CD4-positive, CD25-positive, alpha-beta regulatory T cell (primary cell): ENCODE results near the gene APOL5. TPM values are rescaled to one million over a fixed set of nuclear protein-coding genes. Genes with fewer than 3 reads are reported as not detected.

ENCODE experiments used
- ATAC-seq, 2 donors: fragments of 150-1000 bp; cut with Tn5 transposase; one replicate each; pipeline ENCODE4 v1.10.0; 2021; ENCODE audit warnings: low read depth in 2 of 2, moderate number of reproducible peaks in 2 of 2, moderate library complexity in 1 of 2
- DNase-seq, 3 donors: peaks; one replicate each; pipeline versions ENCODE4 v3.0.0 to v3.0.0-alpha.2; 2012 to 2022; ENCODE audit warnings: mixed read lengths in 1 of 3
- H3K27ac ChIP-seq: one replicate; pipeline ENCODE4 v1.7.0; 2013; ENCODE audit warnings: mild to moderate bottlenecking, low read length; ENCODE audit not compliant: insufficient read depth, poor library complexity, severe bottlenecking
- H3K27me3 ChIP-seq: one replicate; pipeline ENCODE4 v1.7.0; 2013; ENCODE audit warnings: low read length; ENCODE audit not compliant: control insufficient read depth, insufficient read depth
- H3K36me3 ChIP-seq: one replicate; pipeline ENCODE4 v1.7.0; 2013; ENCODE audit warnings: mild to moderate bottlenecking, low read length, moderate library complexity; ENCODE audit not compliant: control insufficient read depth, insufficient read depth
- H3K4me1 ChIP-seq: 2 replicates; pipeline ENCODE4 v1.7.0; 2013; ENCODE audit warnings: mild to moderate bottlenecking, low read length; ENCODE audit not compliant: insufficient read depth, control insufficient read depth, poor library complexity, severe bottlenecking
- H3K4me3 ChIP-seq: one replicate; pipeline ENCODE4 v1.7.0; 2013; ENCODE audit warnings: low read depth, mild to moderate bottlenecking, low read length, moderate library complexity
- H3K9me3 ChIP-seq, 2 experiments: 1 replicate in 1 of 2; 2 replicates in 1 of 2; pipeline ENCODE4 v1.7.0; 2013; ENCODE audit warnings: low read length in 2 of 2, mild to moderate bottlenecking in 1 of 2, moderate library complexity in 1 of 2; ENCODE audit not compliant: control insufficient read depth in 2 of 2
- H3K27ac Mint-ChIP-seq, 3 donors: one replicate each; pipeline ENCODE4 v1.8.0; 2020 to 2022; ENCODE audit warnings: mild to moderate bottlenecking in 3 of 3, mixed read lengths in 3 of 3, moderate library complexity in 2 of 3
- H3K27me3 Mint-ChIP-seq: one replicate; pipeline ENCODE4 v1.8.0; 2022; ENCODE audit warnings: mild to moderate bottlenecking, mixed read lengths
- H3K36me3 Mint-ChIP-seq: one replicate; pipeline ENCODE4 v1.8.0; 2020; ENCODE audit warnings: mixed read lengths
- H3K4me1 Mint-ChIP-seq, 4 donors: one replicate each; pipeline ENCODE4 v1.8.0; 2020 to 2022; ENCODE audit warnings: mixed read lengths in 4 of 4, mild to moderate bottlenecking in 1 of 4
- H3K4me3 Mint-ChIP-seq, 4 donors: one replicate each; pipeline ENCODE4 v1.8.0; 2020 to 2022; ENCODE audit warnings: mild to moderate bottlenecking in 4 of 4, mixed read lengths in 4 of 4, moderate library complexity in 3 of 4
- H3K9me3 Mint-ChIP-seq, 7 donors: one replicate each; pipeline ENCODE4 v1.8.0; 2020 to 2022; ENCODE audit warnings: mixed read lengths in 7 of 7, mild to moderate bottlenecking in 3 of 7, moderate library complexity in 2 of 7
- polyA plus RNA-seq, 4 donors: library from polyadenylated mRNA; unstranded; fragments of 300-500 nt; fragmentation: Illumina TruSeq; gene quantifications; one replicate each; pipeline ENCODE4 v1.2.3, GENCODE V29; 2021
- total RNA-seq: library from RNA; stranded (reverse); gene quantifications from one replicate; pipeline ENCODE4 v1.2.3, GENCODE V29; 2022

Gene APOL5
- total and polyA plus RNA-seq, 5 donors from 2014 or later: not detected

- DNase-seq (no peak), ATAC-seq (no peak)
- H3K4me3 Mint-ChIP-seq: no peak overlapping the region
- Histone ChIP-seq H3K27me3 (peaks cover 2% of the 10 kb centered on the region), H3K4me3 (no peak overlapping the region), H3K27ac (no peak overlapping the region), H3K4me1 (no peaks in the 10 kb centered on the region), H3K36me3 (no peaks in the 10 kb centered on the region), H3K9me3 (no peaks in the 10 kb centered on the region)
- H3K27ac Mint-ChIP-seq: no peak overlapping the region
- no peaks in the 10 kb centered on the region for H3K36me3 Mint-ChIP-seq
- H3K4me1 Mint-ChIP-seq: peaks cover 0 to 3% (median 0%) of the 10 kb centered on the region in 4 donors
- H3K9me3 Mint-ChIP-seq: no peaks in the 10 kb centered on the region
- H3K27me3 Mint-ChIP-seq: peaks cover 41% of the 10 kb centered on the region
These were observed 39.0 kb downstream of the APOL5 start for GRCh38 chr22:35756722-35757121.

- ATAC-seq (no peak), DNase-seq (no peak)
- H3K4me3 ChIP-seq: no peak overlapping the region
- H3K36me3 ChIP-seq: no peaks in the 10 kb centered on the region
- no peaks in the 10 kb centered on the region for H3K27me3 ChIP-seq
- no peaks in the 10 kb centered on the region for H3K4me1 ChIP-seq
- H3K4me1 Mint-ChIP-seq: no peaks in the 10 kb centered on the region
- H3K4me3 Mint-ChIP-seq: no peak overlapping the region
- no peaks in the 10 kb centered on the region for H3K36me3 Mint-ChIP-seq
- peaks cover 30% of the 10 kb centered on the region for H3K27me3 Mint-ChIP-seq
- no peaks in the 10 kb centered on the region for H3K9me3 Mint-ChIP-seq
- no peak overlapping the region for H3K27ac Mint-ChIP-seq
- no peaks in the 10 kb centered on the region for H3K9me3 ChIP-seq
- no peak overlapping the region for H3K27ac ChIP-seq
These were observed 40.7 kb downstream of the APOL5 start for GRCh38 chr22:35758394-35758793.

GRCh38 chr22:35761037-35761436 lies 43.4 kb downstream of the APOL5 start:
- H3K36me3 Mint-ChIP-seq: no peaks in the 10 kb centered on the region
- H3K4me3 ChIP-seq: no peak overlapping the region
- H3K27ac ChIP-seq: no peak overlapping the region
- H3K4me1 Mint-ChIP-seq: no peaks in the 10 kb centered on the region
- H3K27ac Mint-ChIP-seq: no peak overlapping the region
- no peaks in the 10 kb centered on the region for H3K36me3 ChIP-seq
- DNase-seq: no peak
- H3K9me3 ChIP-seq: no peaks in the 10 kb centered on the region
- peaks cover 44% of the 10 kb centered on the region for H3K27me3 Mint-ChIP-seq
- H3K4me1 ChIP-seq: no peaks in the 10 kb centered on the region
- peaks cover 10% of the 10 kb centered on the region for H3K27me3 ChIP-seq
- no peak for ATAC-seq
- no peaks in the 10 kb centered on the region for H3K9me3 Mint-ChIP-seq
- no peak overlapping the region for H3K4me3 Mint-ChIP-seq

GRCh38 chr22:35766654-35767580 lies 49.2 kb downstream of the APOL5 start:
- H3K27ac ChIP-seq: no peak overlapping the region
- peaks cover 42% of the 10 kb centered on the region for H3K27me3 Mint-ChIP-seq
- H3K9me3 ChIP-seq: no peaks in the 10 kb centered on the region
- ATAC-seq (no peak), DNase-seq (no peak)
- no peaks in the 10 kb centered on the region for H3K36me3 Mint-ChIP-seq
- no peak overlapping the region for H3K27ac Mint-ChIP-seq
- no peaks in the 10 kb centered on the region for H3K36me3 ChIP-seq
- H3K9me3 Mint-ChIP-seq: no peaks in the 10 kb centered on the region
- no peaks in the 10 kb centered on the region for H3K4me1 Mint-ChIP-seq
- no peak overlapping the region for H3K4me3 Mint-ChIP-seq
- H3K27me3 ChIP-seq: peaks cover 20% of the 10 kb centered on the region
- H3K4me1 ChIP-seq: no peaks in the 10 kb centered on the region
- no peak overlapping the region for H3K4me3 ChIP-seq

GRCh38 chr22:35769974-35770373 lies 52.3 kb downstream of the APOL5 start:
- Mint-ChIP-seq H3K27me3 (peaks cover 43% of the 10 kb centered on the region), H3K36me3 (no peaks in the 10 kb centered on the region), H3K4me3 (no peak overlapping the region), H3K27ac (no peak overlapping the region), H3K4me1 (no peaks in the 10 kb centered on the region), H3K9me3 (no peaks in the 10 kb centered on the region)
- H3K4me3 ChIP-seq: no peak overlapping the region
- H3K27ac ChIP-seq: no peak overlapping the region
- DNase-seq (no peak), ATAC-seq (no peak)
- no peaks in the 10 kb centered on the region for H3K9me3 ChIP-seq
- peaks cover 25% of the 10 kb centered on the region for H3K27me3 ChIP-seq
- H3K4me1 ChIP-seq: no peaks in the 10 kb centered on the region
- H3K36me3 ChIP-seq: no peaks in the 10 kb centered on the region

- H3K36me3 ChIP-seq: no peaks in the 10 kb centered on the region
- no peak overlapping the region for H3K4me3 ChIP-seq
- no peak for ATAC-seq
- peaks cover 15% of the 10 kb centered on the region for H3K27me3 ChIP-seq
- Mint-ChIP-seq H3K4me3 (no peak overlapping the region), H3K36me3 (no peaks in the 10 kb centered on the region), H3K27ac (peak overlapping the region in 1 of 3 donors; percentile 65), H3K27me3 (peaks cover 49% of the 10 kb centered on the region), H3K9me3 (no peaks in the 10 kb centered on the region), H3K4me1 (no peaks in the 10 kb centered on the region)
- DNase-seq: no peak
- no peaks in the 10 kb centered on the region for H3K9me3 ChIP-seq
- H3K27ac ChIP-seq: no peak overlapping the region
- no peaks in the 10 kb centered on the region for H3K4me1 ChIP-seq
These were observed 57.7 kb downstream of the APOL5 start for GRCh38 chr22:35775339-35775738.

GRCh38 chr22:35777335-35777975 lies 59.8 kb downstream of the APOL5 start:
- no peaks in the 10 kb centered on the region for H3K36me3 Mint-ChIP-seq
- DNase-seq: no peak
- H3K4me3 Mint-ChIP-seq: no peak overlapping the region
- no peak overlapping the region for H3K27ac ChIP-seq
- ATAC-seq: no peak
- H3K36me3 ChIP-seq: no peaks in the 10 kb centered on the region
- peaks cover 12% of the 10 kb centered on the region for H3K27me3 ChIP-seq
- H3K9me3 ChIP-seq: no peaks in the 10 kb centered on the region
- H3K27ac Mint-ChIP-seq: no peak overlapping the region
- H3K9me3 Mint-ChIP-seq: no peaks in the 10 kb centered on the region
- H3K27me3 Mint-ChIP-seq: peaks cover 46% of the 10 kb centered on the region
- no peaks in the 10 kb centered on the region for H3K4me1 ChIP-seq
- no peak overlapping the region for H3K4me3 ChIP-seq
- no peaks in the 10 kb centered on the region for H3K4me1 Mint-ChIP-seq
